Posterior vena cava (tissue), 2 donors: ENCODE measurements around the gene NPAS3. TPM values are rescaled to one million over a fixed set of nuclear protein-coding genes. Genes with fewer than 3 reads are reported as not detected.

ENCODE experiments used
- DNase-seq: peaks from one replicate; pipeline ENCODE4 v3.0.0-alpha.2; 2020; ENCODE audit warnings: low spot score
- intact Hi-C, 2 donors: fragments of 100-400 bp; cut with DNase I; formaldehyde crosslinking; loops; one replicate each; pipeline versions ENCODE4 v1.14.1 to v1.14.2; 2022 to 2023
- total RNA-seq, 2 donors: library from RNA; stranded (reverse); fragmentation: NEBNext Ultra II Directional; extraction: Animal tissue kit (Norgen Biotek cat#: 25700); gene quantifications; one replicate each; pipeline ENCODE4 v1.2.1, GENCODE V29; 2021
- donor health status: DM: yes; HTN: yes; CAD: no.
- donor health status: DM: yes; HTN: yes; CAD: no.

The NPAS3 gene
- total RNA-seq, 2 donors from 2014 or later = 1.3 to 2.6 TPM

GRCh38 chr14:33602396-33602795 lies 663.7 kb downstream of the NPAS3 start:
- no peak for DNase-seq

GRCh38 chr14:33606591-33606990 lies 667.9 kb downstream of the NPAS3 start:
- no peak for DNase-seq
- intact Hi-C loops = no loop called here

More at GRCh38 chr14:33602396-33602795, 663.7 kb downstream of the NPAS3 start:
- intact Hi-C loops = no loop called here

GRCh38 chr14:33609582-33609981 lies 670.9 kb downstream of the NPAS3 start:
- DNase-seq = no peak
- intact Hi-C loops = no loop called here

- intact Hi-C loops = no loop called here
- no peak for DNase-seq
Measured at GRCh38 chr14:33610121-33610520, 671.4 kb downstream of the NPAS3 start.

GRCh38 chr14:33611405-33612196 lies 672.9 kb downstream of the NPAS3 start:
- DNase-seq = no peak
- intact Hi-C loops = no loop called here

- no peak for DNase-seq
- intact Hi-C loops = no loop called here
Measured at GRCh38 chr14:33612197-33612505, 673.5 kb downstream of the NPAS3 start.

- DNase-seq = no peak
Measured at GRCh38 chr14:33617154-33617553, 678.5 kb downstream of the NPAS3 start.

GRCh38 chr14:33618361-33619105 lies 679.9 kb downstream of the NPAS3 start:
- intact Hi-C loops = no loop called here
- no peak for DNase-seq

More at GRCh38 chr14:33617154-33617553, 678.5 kb downstream of the NPAS3 start:
- intact Hi-C loops = no loop called here

GRCh38 chr14:33622496-33622895 lies 683.8 kb downstream of the NPAS3 start:
- no peak for DNase-seq
- intact Hi-C loops = no loop called here

- no peak for DNase-seq
- intact Hi-C loops = no loop called here
Measured at GRCh38 chr14:33629792-33630191, 691.1 kb downstream of the NPAS3 start.

GRCh38 chr14:33631021-33631420 lies 692.3 kb downstream of the NPAS3 start:
- no peak for DNase-seq
- intact Hi-C loops = no loop called here

- DNase-seq = no peak
- intact Hi-C loops = no loop called here
Measured at GRCh38 chr14:33631441-33631840, 692.8 kb downstream of the NPAS3 start.

GRCh38 chr14:33634631-33635030 lies 696.0 kb downstream of the NPAS3 start:
- no peak for DNase-seq
- intact Hi-C loops = no loop called here

- DNase-seq = no peak
- intact Hi-C loops = no loop called here
Measured at GRCh38 chr14:33636716-33637115, 698.0 kb downstream of the NPAS3 start.

- intact Hi-C loops = no loop called here
- DNase-seq = no peak
Measured at GRCh38 chr14:33642080-33642479, 703.4 kb downstream of the NPAS3 start.

GRCh38 chr14:33642691-33643244 lies 704.1 kb downstream of the NPAS3 start:
- intact Hi-C loops = no loop called here
- no peak for DNase-seq

- intact Hi-C loops = no loop called here
- no peak for DNase-seq
Measured at GRCh38 chr14:33643426-33644181, 704.9 kb downstream of the NPAS3 start.

- intact Hi-C loops = no loop called here
- no peak for DNase-seq
Measured at GRCh38 chr14:33646692-33647260, 708.1 kb downstream of the NPAS3 start.

GRCh38 chr14:33647385-33647786 lies 708.7 kb downstream of the NPAS3 start:
- intact Hi-C loops = no loop called here
- no peak for DNase-seq

- intact Hi-C loops = no loop called here
- no peak for DNase-seq
Measured at GRCh38 chr14:33650430-33650829, 711.8 kb downstream of the NPAS3 start.
